Neural crest cell (in vitro differentiated cells): Measurements from ENCODE around the gene LMX1B. TPM values are rescaled to one million over a fixed set of nuclear protein-coding genes. Genes with fewer than 3 reads are reported as not detected.
A peak's percentile ranks its signal among the peaks of the same experiment; 100 is the strongest.

Source experiments
- DNase-seq: peaks from one replicate; pipeline ENCODE4 v3.0.0; 2021; ENCODE audit warnings: low read depth, mixed read lengths, low spot score
- H3K27ac Mint-ChIP-seq: one replicate; pipeline ENCODE4 v1.8.0; 2021; ENCODE audit warnings: mild to moderate bottlenecking, mixed read lengths; ENCODE audit not compliant: unreplicated experiment
- H3K27me3 Mint-ChIP-seq: 2 replicates; pipeline ENCODE4 v1.8.0; 2021; ENCODE audit warnings: low read depth, mild to moderate bottlenecking, mixed read lengths
- H3K36me3 Mint-ChIP-seq: 2 replicates; pipeline ENCODE4 v1.8.0; 2021; ENCODE audit warnings: low read depth, mild to moderate bottlenecking, mixed read lengths
- H3K4me1 Mint-ChIP-seq: 2 replicates; pipeline ENCODE4 v1.8.0; 2021; ENCODE audit warnings: mixed read lengths
- H3K4me3 Mint-ChIP-seq: one replicate; pipeline ENCODE4 v1.8.0; 2021; ENCODE audit warnings: mild to moderate bottlenecking, mixed read lengths
- H3K9me3 Mint-ChIP-seq: 2 replicates; pipeline ENCODE4 v1.8.0; 2021; ENCODE audit warnings: mixed read lengths
- CTCF ChIP-seq: fragments of 200-600 bp; sonication (generic); conservative IDR thresholded peaks from 2 replicates; pipeline ENCODE4 v1.5.0; 2021; ENCODE audit warnings: antibody characterized with exemption, mild to moderate bottlenecking
- total RNA-seq: library from RNA; stranded (reverse); gene quantifications from 2 replicates; pipeline ENCODE4 v1.2.1, GENCODE V29; 2021

Gene LMX1B
- total RNA-seq, 1 donor from 2014 or later: 10.5 TPM

GRCh38 chr9:126586236-126586635 is 27.5 kb upstream of the LMX1B start:
- H3K36me3 Mint-ChIP-seq: no peaks in the 10 kb centered on the region
- DNase-seq: no peak
- H3K27ac Mint-ChIP-seq: no peak overlapping the region
- H3K4me3 Mint-ChIP-seq: no peak overlapping the region
- TF ChIP-seq CTCF: no peak
- H3K4me1 Mint-ChIP-seq: peaks cover 29% of the 10 kb centered on the region
- peaks cover 14% of the 10 kb centered on the region for H3K27me3 Mint-ChIP-seq
- peaks cover 2% of the 10 kb centered on the region for H3K9me3 Mint-ChIP-seq

- Mint-ChIP-seq H3K27ac (no peak overlapping the region), H3K9me3 (peaks cover 2% of the 10 kb centered on the region), H3K4me3 (no peak overlapping the region), H3K36me3 (no peaks in the 10 kb centered on the region), H3K4me1 (peaks cover 29% of the 10 kb centered on the region), H3K27me3 (peaks cover 12% of the 10 kb centered on the region)
- DNase-seq: no peak
- TF ChIP-seq CTCF: no peak
Observed at GRCh38 chr9:126587187-126588185, 26.2 kb upstream of the LMX1B start.

GRCh38 chr9:126588491-126589168 is 25.1 kb upstream of the LMX1B start:
- peaks cover 2% of the 10 kb centered on the region for H3K9me3 Mint-ChIP-seq
- TF ChIP-seq CTCF: no peak
- H3K4me3 Mint-ChIP-seq: no peak overlapping the region
- peak overlapping the region; percentile 57 for H3K27ac Mint-ChIP-seq
- no peak for DNase-seq
- no peaks in the 10 kb centered on the region for H3K36me3 Mint-ChIP-seq
- H3K27me3 Mint-ChIP-seq: peaks cover 10% of the 10 kb centered on the region
- peaks cover 29% of the 10 kb centered on the region for H3K4me1 Mint-ChIP-seq

GRCh38 chr9:126589349-126589748 is 24.4 kb upstream of the LMX1B start:
- H3K4me1 Mint-ChIP-seq: peaks cover 29% of the 10 kb centered on the region
- no peaks in the 10 kb centered on the region for H3K36me3 Mint-ChIP-seq
- H3K4me3 Mint-ChIP-seq: no peak overlapping the region
- no peak for DNase-seq
- no peak overlapping the region for H3K27ac Mint-ChIP-seq
- H3K9me3 Mint-ChIP-seq: peaks cover 2% of the 10 kb centered on the region
- H3K27me3 Mint-ChIP-seq: peaks cover 11% of the 10 kb centered on the region
- no peak for TF ChIP-seq CTCF

- no peak for DNase-seq
- no peak for TF ChIP-seq CTCF
- no peaks in the 10 kb centered on the region for H3K36me3 Mint-ChIP-seq
- no peak overlapping the region for H3K27ac Mint-ChIP-seq
- peaks cover 19% of the 10 kb centered on the region for H3K27me3 Mint-ChIP-seq
- no peak overlapping the region for H3K4me3 Mint-ChIP-seq
- H3K4me1 Mint-ChIP-seq: peaks cover 25% of the 10 kb centered on the region
- H3K9me3 Mint-ChIP-seq: peaks cover 4% of the 10 kb centered on the region
Observed at GRCh38 chr9:126591083-126591482, 22.6 kb upstream of the LMX1B start.
